K562 (cell line): ENCODE data around the gene BLM. TPM values are rescaled to one million over a fixed set of nuclear protein-coding genes. Genes with fewer than 3 reads are reported as not detected.

Source experiments
- CHD1 ChIP-seq: fragments of 200-600 bp; sonication (generic); IDR thresholded peaks from one replicate; pipeline ENCODE4 v1.6.1; 2012; ENCODE audit warnings: mild to moderate bottlenecking, moderate library complexity, low read length, inconsistent platforms
- GABPB2 ChIP-seq: fragments of 250-450 bp; sonication (Bioruptor Pico); conservative IDR thresholded peaks from 2 replicates; pipeline ENCODE4 v1.5.1; 2021; ENCODE audit warnings: mild to moderate bottlenecking
- ILK ChIP-seq: fragments of 450-650 bp; IDR thresholded peaks from 2 replicates; pipeline ENCODE4 v1.6.1; 2016; ENCODE audit warnings: missing genetic modification characterization, low read depth, mild to moderate bottlenecking, missing compliant biosample characterization, moderate library complexity, borderline replicate concordance
- JUNB ChIP-seq: fragments of 450-650 bp; formaldehyde crosslinking; conservative IDR thresholded peaks from 2 replicates; pipeline ENCODE4 v1.4.0; 2020; ENCODE audit warnings: mild to moderate bottlenecking
- KLF6 ChIP-seq: fragments of 250-450 bp; sonication (Bioruptor Pico); IDR thresholded peaks from 2 replicates; pipeline ENCODE4 v1.4.0; 2020; ENCODE audit warnings: mild to moderate bottlenecking, moderate library complexity, borderline replicate concordance
- NFE2 ChIP-seq: IDR thresholded peaks from 2 replicates; pipeline ENCODE4 v1.6.1; 2014; ENCODE audit warnings: antibody characterized with exemption, low read depth
- TCFL5 ChIP-seq: fragments of 250-450 bp; sonication (Bioruptor Pico); conservative IDR thresholded peaks from 2 replicates; pipeline ENCODE4 v1.6.1; 2021; ENCODE audit warnings: mild to moderate bottlenecking, moderate library complexity, matching md5 sums
- TOE1 ChIP-seq, 2 experiments: fragments of 450-650 bp in 1 of 2; sonication (generic) in 1 of 2; formaldehyde crosslinking in 1 of 2; IDR thresholded peaks; 2 replicates each; pipeline versions ENCODE4 v1.7.1 to v1.8.0; 2016 to 2022; ENCODE audit warnings: borderline replicate concordance in 2 of 2, mild to moderate bottlenecking in 2 of 2, antibody characterized with exemption in 1 of 2, inconsistent platforms in 1 of 2, low read depth in 1 of 2, missing genetic modification reagents in 1 of 2, moderate library complexity in 1 of 2
- WHSC1 ChIP-seq: IDR thresholded peaks from one replicate; pipeline ENCODE4 v1.6.1; 2012; ENCODE audit warnings: low read length, control low read depth, inconsistent platforms
- polyA plus RNA-seq, 8 experiments: library from polyadenylated mRNA; depleted of rRNA in 4 of 8; stranded (reverse) in 5 of 8; unstranded in 3 of 8; fragments of >200 nt; fragmentation: Nextera tagmentation in 2 of 8; fragmentation: Illumina TruSeq in 1 of 8; extraction: Ambion mirVana in 2 of 8; extraction: Trizol in 1 of 8; gene quantifications; 2 replicates each; pipeline versions ENCODE4 v1.2.1 to v1.2.3, GENCODE V29; 2011 to 2014; ENCODE audit warnings: inconsistent platforms in 1 of 8, missing spikeins in 1 of 8
- total RNA-seq, 7 experiments: library from RNA; depleted of rRNA in 6 of 7; stranded (reverse); fragments of >200 nt in 6 of 7; fragmentation: Illumina TruSeq in 2 of 7; extraction: Trizol in 2 of 7; gene quantifications; 2 replicates each; pipeline versions ENCODE4 v1.2.1 to v1.2.3, GENCODE V29; 2011 to 2021; ENCODE audit warnings: low replicate concordance in 1 of 7
- TF ChIP-seq, protein P1 (sequence below): fragments of 450-650 bp; IDR thresholded peaks from 2 replicates; pipeline ENCODE4 v1.6.1; 2016; ENCODE audit warnings: mild to moderate bottlenecking, moderate library complexity
- TF ChIP-seq, protein P2 (sequence below): fragments of 250-450 bp; sonication (Bioruptor Pico); IDR thresholded peaks from 2 replicates; pipeline ENCODE4 v1.6.1; 2021; ENCODE audit warnings: mild to moderate bottlenecking
- TF ChIP-seq, protein P3 (sequence below): sonication (generic); formaldehyde crosslinking; IDR thresholded peaks from 2 replicates; pipeline ENCODE4 v1.8.0; 2023; ENCODE audit warnings: mild to moderate bottlenecking, missing genetic modification reagents

The BLM gene
- total and polyA plus RNA-seq, 9 of the 15 experiments (the other 6 are each of a cell fraction or from before 2014, with no cell fraction given), result 21.0 to 56.0 (median 43.9) TPM

DNA sequence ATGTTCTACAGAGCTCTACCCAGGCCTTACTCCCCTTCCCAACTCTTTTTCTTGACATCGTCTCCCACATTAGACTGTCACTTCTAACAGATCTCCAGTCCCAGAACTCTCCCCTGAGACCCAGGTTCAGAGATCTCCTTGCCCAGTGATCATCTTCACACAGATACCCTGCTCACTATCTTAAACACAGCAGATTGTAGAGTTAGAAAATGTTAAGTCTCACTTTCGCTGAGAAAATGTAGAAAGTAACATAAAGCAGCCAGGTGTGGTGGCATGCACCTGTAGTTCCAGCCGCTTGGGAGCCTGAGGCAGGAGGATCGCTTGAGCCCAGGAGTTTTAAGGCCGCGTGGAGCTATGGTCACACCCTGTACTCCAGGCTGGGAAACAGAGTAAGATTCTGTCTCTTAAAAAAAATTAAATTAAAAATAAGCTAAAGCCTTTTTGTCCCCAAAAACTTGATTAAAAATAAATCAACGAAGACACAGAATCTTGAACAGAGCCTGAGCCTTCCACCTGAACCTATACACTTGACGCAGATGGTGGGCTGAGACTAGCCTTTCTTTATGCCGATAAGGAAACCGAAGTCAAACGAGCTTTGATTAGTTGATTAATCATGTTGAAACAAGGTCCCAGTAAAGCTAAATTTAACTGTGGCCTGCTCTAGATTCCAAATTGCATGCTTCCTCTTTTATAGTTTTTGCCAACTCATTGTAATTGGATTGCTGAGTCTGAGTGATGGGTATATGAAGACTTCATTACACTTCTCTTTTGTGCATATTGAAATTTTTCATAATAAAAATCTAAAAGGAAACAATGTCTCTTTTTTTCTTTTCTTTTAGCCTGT, 31.3 kb upstream of the BLM start (continued):
- TF ChIP-seq, protein P1, sequence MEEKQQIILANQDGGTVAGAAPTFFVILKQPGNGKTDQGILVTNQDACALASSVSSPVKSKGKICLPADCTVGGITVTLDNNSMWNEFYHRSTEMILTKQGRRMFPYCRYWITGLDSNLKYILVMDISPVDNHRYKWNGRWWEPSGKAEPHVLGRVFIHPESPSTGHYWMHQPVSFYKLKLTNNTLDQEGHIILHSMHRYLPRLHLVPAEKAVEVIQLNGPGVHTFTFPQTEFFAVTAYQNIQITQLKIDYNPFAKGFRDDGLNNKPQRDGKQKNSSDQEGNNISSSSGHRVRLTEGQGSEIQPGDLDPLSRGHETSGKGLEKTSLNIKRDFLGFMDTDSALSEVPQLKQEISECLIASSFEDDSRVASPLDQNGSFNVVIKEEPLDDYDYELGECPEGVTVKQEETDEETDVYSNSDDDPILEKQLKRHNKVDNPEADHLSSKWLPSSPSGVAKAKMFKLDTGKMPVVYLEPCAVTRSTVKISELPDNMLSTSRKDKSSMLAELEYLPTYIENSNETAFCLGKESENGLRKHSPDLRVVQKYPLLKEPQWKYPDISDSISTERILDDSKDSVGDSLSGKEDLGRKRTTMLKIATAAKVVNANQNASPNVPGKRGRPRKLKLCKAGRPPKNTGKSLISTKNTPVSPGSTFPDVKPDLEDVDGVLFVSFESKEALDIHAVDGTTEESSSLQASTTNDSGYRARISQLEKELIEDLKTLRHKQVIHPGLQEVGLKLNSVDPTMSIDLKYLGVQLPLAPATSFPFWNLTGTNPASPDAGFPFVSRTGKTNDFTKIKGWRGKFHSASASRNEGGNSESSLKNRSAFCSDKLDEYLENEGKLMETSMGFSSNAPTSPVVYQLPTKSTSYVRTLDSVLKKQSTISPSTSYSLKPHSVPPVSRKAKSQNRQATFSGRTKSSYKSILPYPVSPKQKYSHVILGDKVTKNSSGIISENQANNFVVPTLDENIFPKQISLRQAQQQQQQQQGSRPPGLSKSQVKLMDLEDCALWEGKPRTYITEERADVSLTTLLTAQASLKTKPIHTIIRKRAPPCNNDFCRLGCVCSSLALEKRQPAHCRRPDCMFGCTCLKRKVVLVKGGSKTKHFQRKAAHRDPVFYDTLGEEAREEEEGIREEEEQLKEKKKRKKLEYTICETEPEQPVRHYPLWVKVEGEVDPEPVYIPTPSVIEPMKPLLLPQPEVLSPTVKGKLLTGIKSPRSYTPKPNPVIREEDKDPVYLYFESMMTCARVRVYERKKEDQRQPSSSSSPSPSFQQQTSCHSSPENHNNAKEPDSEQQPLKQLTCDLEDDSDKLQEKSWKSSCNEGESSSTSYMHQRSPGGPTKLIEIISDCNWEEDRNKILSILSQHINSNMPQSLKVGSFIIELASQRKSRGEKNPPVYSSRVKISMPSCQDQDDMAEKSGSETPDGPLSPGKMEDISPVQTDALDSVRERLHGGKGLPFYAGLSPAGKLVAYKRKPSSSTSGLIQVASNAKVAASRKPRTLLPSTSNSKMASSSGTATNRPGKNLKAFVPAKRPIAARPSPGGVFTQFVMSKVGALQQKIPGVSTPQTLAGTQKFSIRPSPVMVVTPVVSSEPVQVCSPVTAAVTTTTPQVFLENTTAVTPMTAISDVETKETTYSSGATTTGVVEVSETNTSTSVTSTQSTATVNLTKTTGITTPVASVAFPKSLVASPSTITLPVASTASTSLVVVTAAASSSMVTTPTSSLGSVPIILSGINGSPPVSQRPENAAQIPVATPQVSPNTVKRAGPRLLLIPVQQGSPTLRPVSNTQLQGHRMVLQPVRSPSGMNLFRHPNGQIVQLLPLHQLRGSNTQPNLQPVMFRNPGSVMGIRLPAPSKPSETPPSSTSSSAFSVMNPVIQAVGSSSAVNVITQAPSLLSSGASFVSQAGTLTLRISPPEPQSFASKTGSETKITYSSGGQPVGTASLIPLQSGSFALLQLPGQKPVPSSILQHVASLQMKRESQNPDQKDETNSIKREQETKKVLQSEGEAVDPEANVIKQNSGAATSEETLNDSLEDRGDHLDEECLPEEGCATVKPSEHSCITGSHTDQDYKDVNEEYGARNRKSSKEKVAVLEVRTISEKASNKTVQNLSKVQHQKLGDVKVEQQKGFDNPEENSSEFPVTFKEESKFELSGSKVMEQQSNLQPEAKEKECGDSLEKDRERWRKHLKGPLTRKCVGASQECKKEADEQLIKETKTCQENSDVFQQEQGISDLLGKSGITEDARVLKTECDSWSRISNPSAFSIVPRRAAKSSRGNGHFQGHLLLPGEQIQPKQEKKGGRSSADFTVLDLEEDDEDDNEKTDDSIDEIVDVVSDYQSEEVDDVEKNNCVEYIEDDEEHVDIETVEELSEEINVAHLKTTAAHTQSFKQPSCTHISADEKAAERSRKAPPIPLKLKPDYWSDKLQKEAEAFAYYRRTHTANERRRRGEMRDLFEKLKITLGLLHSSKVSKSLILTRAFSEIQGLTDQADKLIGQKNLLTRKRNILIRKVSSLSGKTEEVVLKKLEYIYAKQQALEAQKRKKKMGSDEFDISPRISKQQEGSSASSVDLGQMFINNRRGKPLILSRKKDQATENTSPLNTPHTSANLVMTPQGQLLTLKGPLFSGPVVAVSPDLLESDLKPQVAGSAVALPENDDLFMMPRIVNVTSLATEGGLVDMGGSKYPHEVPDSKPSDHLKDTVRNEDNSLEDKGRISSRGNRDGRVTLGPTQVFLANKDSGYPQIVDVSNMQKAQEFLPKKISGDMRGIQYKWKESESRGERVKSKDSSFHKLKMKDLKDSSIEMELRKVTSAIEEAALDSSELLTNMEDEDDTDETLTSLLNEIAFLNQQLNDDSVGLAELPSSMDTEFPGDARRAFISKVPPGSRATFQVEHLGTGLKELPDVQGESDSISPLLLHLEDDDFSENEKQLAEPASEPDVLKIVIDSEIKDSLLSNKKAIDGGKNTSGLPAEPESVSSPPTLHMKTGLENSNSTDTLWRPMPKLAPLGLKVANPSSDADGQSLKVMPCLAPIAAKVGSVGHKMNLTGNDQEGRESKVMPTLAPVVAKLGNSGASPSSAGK, result peak; percentile 36; the same call in 1 of the 2 replicates
- TF ChIP-seq JUNB (CRISPR knock-in tag), result no peak
- TF ChIP-seq, protein P2, sequence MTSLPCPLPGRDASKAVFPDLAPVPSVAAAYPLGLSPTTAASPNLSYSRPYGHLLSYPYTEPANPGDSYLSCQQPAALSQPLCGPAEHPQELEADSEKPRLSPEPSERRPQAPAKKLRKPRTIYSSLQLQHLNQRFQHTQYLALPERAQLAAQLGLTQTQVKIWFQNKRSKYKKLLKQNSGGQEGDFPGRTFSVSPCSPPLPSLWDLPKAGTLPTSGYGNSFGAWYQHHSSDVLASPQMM, result no peak
- peak; percentile 97 for TF ChIP-seq NFE2
- no peak for TF ChIP-seq TCFL5 (CRISPR knock-in tag)
- TF ChIP-seq, protein P3, sequence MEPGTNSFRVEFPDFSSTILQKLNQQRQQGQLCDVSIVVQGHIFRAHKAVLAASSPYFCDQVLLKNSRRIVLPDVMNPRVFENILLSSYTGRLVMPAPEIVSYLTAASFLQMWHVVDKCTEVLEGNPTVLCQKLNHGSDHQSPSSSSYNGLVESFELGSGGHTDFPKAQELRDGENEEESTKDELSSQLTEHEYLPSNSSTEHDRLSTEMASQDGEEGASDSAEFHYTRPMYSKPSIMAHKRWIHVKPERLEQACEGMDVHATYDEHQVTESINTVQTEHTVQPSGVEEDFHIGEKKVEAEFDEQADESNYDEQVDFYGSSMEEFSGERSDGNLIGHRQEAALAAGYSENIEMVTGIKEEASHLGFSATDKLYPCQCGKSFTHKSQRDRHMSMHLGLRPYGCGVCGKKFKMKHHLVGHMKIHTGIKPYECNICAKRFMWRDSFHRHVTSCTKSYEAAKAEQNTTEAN (CRISPR knock-in tag), result no peak
- no peak for TF ChIP-seq KLF6 (CRISPR knock-in tag)
- no peak for TF ChIP-seq WHSC1
- no peak for TF ChIP-seq TOE1 (IDR thresholded peaks at IDR 0.05; ENCODE audit: borderline replicate concordance)
- no peak for TF ChIP-seq TOE1 (CRISPR knock-in tag; IDR thresholded peaks at IDR 0.05; ENCODE audit: borderline replicate concordance, low read depth)
- TF ChIP-seq GABPB2 (CRISPR knock-in tag), result no peak
- no peak for TF ChIP-seq CHD1
- TF ChIP-seq ILK (tag), result no peak
